ENCODE data around the gene PGM2L1.
A peak's percentile ranks its signal among the peaks of the same experiment; 100 is the strongest.
"Not testable (repeated sequence)": the region's sequence is repeated elsewhere in the genome, so short reads cannot be mapped to it uniquely, and the experiment has no call there.

The PGM2L1 gene

DNA sequence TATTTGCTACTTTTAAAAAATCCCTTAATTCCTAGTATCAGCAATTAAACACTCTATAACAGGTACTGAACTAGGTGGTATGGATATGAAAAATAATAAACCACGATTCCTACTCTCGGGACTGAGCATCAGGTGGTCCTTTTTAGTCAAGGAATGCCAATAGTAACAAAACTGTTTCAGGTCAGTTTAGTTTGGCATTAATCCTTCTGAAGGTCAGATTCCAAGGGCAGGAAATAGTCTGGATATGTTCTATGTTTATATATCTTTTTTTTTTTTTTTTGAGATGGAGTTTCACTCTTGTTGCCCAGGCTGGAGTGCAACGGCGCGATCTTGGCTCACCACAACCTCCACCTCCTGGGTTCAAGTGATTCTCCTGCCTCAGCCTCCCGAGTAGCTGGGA, 67.2 kb downstream of the PGM2L1 start:
- not testable (repeated sequence) for DNase-seq

DNA sequence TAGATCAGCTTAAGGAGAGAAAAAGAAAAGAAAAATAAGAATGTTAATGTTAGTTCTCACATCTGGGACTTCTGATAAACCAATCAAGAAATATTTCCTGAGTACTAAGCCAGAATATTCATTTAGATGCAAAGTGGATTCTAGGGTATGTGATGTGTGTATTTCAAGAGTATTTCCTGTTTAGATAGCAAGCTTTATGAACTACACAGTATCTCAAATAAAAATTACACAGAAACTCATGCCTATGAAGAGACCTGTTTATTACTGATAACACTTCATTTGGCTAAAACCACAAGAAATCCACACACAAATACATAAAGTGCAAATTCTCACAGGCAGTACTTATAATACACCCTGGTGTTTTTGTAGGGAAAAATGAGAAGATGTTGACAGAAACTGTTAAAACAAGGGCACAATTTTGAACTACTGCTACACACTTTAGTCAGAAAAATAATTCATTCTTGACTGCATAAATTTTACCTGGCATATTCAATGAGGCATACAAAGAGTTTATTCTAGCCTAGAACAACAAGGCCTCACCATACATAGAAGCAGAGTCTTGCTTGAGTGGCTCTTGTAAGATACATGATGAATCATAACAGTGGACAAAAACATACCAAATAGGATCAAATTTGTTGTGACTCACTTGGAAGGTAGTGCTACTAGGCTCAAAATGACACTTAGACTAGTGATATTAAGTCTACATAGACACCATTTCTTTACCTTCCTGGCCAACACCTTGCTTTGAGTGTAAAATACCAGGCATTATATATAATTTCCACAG, 68.0 kb downstream of the PGM2L1 start:
- no peak for DNase-seq

DNA sequence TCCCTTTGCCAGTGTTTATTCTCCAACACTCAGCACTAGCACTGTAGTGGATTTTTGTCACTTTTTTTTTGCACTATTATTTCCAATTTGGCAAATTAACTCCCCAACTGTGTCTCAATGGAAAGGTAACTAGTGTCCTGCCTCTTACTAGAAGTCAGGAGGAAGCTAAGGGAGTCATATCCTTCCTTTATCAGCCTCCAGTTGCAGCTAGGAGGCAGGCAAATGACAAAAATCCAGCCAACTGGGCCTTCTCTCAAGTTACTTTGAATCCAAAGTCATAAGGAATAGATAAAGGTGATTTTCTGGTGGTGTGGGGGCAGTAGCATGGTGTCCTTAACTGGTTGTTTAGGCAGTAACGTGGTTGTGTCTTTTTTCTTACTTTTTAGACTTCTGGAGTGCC, 71.2 kb downstream of the PGM2L1 start:
- DNase-seq = no peak

DNA sequence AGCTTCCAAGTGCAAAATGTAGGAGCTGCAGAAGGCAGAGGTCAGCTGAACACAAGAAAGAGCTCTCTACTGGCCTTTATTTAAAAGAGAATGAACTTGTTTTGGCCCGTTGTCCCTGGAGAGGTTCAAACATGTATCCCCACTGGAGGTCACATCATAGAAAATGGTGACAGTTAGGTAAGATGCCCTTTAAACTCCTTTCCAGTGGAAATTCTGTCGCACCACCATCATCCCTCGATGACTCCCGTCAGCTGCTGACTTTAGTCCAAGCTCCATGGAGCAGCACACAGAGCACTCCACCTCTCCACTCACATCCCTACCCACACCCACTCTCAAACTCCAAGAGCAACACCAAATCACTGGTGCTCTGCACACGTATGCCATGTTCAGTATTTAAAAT, 71.6 kb downstream of the PGM2L1 start:
- no peak for DNase-seq

DNA sequence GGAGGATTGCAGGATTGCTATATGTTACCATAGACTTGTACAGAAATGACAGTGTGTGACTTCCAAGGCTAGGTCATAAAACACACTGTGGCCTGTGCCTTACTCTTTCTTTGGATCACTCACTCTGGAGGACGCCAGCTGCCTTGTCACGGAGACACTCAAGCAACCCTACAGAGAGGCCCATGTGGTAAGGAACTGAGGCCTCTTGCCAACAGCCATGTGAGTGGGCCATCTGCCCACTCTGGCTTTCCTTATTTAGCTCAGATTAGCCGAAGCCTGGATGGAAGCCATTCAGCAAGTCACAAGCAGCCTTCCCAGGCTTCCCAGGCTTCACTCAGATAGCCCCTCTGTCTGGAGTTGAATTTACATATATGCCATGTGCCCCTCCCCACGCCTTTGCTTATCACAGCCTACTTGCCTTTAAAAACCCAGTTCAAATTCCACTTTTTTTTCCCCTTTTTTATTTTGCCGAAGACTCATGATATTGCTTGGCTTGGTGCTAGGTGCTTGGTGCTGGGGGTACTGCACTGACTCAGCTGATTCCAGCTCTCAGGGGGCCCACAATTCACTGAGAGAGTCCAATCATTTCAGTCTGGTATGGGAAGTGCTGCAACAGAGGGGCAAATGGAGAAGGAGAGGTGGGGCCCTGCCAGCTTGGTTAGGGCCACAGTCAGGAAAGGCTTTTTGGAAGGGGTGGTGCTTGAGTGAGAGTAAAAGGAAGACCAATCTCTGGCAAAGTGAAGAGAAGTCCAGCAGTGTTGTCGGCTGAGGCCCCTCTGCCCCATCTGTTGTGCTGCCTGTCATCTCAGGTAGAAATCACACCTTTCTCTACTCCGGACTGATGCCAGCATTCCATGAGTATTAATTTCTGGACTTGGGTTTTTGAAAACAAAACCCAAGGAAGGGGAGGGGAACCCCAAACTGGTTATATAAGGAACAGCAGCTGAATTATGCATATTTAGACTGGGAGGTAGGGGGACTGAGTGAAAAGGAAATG, 72.3 kb downstream of the PGM2L1 start:
- no peak for DNase-seq

DNA sequence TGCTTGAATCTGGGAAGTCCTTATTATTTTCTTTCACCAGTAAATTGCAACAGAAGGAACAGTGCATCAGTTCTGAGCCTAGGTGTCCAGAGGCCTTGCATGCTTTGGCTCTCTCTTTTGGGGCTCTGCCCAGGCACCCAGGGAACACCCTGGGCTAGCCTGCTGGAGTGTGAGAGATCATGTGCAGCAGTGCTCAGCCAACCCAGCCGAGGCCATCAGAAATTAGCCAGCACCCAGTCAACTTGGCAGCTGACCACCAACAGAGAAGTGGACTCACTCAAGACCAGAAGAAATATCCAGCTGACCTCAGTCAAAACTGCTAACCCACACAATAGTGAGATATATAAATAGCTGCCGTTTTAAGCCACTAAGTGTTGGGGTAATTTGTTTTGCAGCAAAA, 75.6 kb downstream of the PGM2L1 start:
- no peak for DNase-seq

DNA sequence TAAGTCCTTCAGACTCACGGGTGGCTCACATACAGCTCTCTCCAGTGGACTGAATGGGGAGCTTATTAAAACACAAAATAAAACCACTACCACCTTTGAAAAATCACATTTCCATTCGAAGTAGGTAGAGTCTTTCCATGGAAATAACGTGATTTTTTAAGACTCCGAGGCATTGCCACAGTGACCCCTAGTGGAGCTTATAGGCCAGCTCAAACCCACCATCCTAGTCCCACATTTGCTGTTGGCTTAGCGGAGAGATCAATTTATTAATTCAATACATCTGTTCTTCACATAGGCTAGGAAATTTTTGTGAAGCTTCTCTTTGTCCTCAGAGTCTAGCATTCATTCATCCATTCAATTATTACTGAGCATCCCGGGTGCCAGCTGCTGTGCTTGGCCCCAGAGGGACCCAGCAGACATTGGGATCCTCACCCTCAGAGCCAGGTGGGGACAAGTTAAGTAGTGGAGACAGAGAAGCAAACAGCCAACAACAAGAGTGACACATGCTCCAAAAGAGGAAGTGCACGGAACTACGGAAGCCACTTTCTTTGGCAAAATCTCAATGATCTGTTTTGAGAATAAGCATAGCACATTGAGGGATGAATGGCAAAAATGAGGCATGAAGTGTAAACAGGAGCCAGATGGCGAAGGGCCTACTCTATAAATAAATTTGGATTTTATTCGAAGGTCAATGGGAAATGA, 76.6 kb downstream of the PGM2L1 start:
- DNase-seq = no peak

DNA sequence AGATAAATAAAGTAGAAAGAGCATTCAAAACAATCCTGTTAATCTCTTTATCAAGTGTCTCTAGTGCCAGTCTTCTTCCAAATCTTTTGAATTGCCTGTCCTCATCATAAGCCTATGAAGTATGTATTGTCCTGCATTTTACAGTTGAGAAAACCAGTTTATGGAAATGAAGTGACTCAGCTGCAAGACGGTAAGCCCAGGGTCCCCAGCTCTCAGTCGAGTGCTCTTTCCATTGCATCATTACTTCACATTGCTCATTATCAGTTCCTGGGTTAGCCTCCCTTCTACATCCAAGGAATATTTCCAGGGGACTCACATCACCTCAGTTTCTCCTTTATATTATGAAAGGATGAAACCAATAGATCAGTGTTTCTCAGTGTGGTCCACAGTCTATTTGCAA, 77.7 kb downstream of the PGM2L1 start:
- no peak for DNase-seq

DNA sequence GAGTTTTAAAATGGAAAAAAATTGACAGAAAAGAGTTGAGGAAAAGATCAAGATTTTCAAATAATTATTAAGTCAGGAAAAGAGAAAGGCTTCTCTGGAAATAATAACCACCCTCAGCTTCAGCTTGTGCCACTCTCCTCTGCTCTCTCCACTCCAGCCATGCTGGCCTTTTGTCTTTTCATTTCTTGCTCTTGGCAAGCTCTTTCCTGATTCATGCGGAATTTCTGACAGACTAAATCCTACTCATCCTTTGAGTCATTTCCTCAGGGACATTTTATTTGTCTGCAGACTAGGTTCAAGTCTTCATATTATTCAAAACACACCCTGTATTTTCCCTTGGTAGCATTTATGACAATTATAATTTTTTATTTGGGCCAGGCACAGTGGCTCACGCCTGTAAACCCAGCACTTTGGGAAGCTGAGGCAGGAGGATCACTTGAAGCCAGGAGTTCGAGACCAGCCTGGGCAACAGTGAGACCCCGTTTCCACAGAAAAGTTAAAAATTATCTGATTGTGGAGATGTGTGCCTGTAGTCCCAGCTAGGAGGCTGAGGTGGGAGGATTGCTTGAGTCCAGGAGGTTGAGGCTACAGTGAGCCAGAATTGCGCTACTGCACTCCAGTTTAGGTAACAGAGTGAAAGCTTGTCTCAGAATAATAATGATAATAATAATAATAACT, 79.0 kb downstream of the PGM2L1 start:
- no peak for DNase-seq

DNA sequence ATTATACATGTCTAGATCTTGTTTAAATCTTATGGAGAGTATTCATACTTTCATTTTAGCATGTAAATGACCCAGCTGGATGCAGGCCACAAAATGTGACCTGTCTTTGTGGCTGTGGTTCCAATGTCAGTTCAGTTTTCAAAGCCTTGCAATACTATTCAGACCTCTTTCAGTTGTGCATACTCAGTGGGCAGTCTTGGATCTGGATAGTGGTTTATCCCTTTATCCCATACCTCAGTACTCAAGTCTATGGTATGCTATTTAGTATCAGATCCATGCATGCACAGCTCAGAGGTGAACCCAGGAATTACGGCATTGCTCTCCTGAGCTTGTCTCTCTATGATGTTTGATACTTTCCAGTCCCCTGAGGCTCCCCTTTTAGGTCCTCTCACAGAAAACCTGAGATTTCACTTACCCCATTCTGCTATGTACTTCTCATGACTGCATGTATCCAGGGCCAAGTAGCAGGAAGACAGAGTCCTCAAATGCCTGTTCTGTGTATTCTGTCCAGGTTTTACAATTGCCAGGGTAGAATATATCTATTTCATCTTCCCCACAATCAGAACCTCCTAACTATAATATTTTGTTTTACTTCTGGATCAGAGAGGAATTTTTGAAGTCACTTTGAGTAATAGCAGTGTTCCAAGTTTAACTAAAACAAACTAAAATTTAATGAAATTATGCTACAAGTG, 79.8 kb downstream of the PGM2L1 start:
- no peak for DNase-seq

DNA sequence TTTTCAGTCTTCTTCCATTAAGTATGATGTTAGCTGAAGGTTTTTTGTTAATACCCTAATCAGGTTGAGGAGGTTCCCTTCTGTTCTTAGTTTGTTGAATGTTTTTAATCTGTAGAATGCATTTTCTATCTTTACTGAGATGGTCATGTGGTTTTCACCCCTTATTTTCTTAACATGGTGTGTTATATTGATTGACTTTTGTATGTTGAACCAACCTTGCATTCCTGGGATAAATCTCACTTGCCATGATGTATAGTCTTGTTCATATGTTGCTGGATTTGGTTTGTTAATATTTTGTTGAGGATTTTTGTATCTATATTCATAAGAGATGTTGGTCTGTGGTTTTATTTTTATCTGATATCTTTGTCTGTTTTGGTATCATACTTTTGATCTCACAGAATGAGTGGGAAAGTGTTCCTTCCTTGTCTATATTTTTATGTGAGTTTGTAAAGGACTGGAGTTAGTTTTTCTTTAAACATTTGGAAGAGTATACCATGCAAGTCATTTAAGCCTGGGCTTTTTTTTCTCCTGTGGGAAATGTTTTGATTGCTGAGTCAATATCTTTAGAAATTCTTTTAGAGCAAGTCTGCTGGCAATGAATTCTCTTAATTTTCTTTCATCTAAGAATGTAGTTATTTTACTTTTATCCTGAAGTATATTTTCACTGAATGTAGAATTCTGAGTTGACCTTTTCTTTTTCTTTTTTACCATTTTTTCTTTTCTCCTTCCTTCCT, 81.3 kb downstream of the PGM2L1 start:
- no peak for DNase-seq

DNA sequence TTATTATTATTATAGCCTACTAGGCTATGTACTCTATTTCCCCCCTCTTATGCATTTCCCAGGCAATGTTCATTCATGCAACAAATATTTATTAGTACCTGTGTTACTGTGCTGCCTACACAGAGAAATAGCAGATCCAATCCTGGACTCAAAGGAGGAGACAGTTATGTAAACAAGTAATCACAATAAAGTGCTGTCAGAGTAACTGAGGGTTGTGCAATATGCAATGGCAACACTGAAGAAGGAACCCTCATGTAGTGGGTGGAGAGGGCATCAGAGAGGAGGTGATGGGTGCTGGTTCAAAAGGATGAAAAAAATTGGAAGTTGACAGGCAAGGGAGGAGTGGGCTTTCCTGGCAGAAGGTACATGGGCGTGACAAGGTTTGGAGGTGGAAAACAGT, 85.9 kb downstream of the PGM2L1 start:
- no peak for DNase-seq

DNA sequence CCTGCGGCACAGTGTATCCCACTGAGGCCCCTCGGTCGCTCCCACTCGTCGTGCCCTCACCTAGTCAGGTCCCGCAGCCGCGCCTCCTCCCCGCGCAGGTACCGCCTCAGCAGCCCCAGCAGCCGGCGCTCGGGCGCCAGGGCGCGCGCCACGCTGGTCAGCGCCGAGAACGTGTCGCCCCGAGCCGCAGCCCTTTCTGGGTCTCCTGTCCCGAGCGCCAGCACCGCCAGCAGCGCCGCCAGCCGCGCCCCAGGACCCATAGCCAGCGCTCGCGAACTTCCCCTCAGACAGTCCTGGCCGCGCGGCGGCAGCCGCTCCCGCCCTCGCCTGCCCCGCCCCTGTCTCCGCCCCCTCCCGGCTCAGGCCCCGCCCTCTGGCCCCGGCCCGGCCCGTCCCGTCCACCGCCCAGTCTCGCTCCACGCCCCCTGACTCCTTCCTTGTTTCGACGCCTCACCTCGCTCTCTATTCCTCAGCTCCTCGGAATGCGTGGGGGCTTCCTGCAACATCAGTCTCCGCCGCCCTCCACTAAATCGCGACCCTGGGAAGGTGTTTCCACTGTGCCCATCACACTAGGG, 86.8 kb downstream of the PGM2L1 start, which contains the start of gene P4HA3:
TSS of gene P4HA3 (minus strand) at position 289 of the 575 bp plus-strand sequence. CDS start at position 260, 29 bp downstream.
- peak; percentile 15 for DNase-seq

DNA sequence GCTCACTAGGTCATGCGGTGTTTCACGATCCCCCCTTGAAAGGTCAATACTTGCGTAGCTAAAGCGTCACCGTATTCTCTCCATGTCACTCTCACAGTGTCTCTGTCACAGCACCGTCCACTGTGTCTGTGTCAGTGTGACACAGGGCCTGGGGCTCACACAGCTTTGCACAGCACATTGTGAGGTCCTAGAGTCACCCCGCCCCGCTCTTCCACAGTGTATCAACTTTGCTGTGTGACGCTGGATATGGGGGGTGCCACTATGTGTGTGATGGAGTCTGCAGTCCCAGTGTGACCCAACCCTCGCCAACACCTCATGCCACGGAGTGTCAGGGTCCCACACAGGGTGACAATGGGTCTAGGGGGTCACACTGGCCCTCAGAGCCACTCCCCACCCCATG, 87.4 kb downstream of the PGM2L1 start:
- DNase-seq = no peak

DNA sequence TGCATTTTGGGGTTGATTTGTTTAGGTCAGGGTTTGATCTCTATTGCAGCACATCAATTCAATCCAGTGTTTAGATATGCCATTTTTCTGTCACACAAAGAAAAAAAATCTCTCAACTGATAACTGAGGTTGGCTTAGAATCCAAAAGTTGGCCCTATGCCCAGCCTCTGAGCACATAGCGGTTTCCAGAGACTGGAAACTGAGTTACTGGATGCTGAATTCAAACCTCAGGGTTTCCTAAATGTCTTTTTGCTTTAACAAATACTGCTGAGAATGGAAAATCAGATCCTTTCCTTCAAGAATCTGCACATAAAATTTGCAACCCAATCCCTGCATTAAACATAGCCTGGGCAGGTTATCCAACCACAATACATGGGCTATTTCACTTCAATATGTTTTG, 90.8 kb downstream of the PGM2L1 start:
- no peak for DNase-seq

DNA sequence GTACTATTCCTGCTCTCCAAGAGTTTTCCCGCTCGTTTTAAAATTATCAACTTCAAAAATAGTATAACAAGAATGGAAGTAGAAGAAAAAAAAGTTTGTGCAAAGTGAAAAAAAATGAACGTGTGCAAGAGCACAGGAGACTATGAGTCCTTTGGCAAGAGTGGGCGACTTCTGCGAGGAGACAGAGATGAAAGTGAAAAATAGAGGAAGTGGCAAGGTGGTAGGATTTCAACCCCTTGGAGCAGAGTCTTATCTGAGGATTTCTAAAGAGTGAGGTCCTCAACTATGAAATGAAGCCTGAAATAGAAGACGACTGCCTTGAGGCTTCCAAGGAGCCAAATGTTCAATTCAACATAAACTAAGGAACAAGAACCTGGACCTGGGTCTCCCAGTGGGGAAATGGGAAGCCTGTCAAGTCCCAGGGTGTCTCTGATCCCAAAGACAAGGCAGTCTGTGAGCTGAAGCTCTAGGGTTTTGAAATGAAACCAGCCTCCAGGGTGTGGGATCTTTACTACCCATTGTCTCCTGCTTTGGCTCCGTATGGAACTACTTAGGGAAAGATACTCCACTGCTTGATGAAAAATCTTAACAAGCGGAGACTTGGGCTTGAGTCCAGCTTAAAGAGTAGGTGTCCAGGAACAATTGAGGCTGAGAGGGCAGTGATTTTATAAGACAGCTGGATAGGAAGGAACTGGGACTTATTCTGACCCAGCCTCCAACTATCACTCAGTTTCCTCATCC, 91.6 kb downstream of the PGM2L1 start:
- no peak for DNase-seq

DNA sequence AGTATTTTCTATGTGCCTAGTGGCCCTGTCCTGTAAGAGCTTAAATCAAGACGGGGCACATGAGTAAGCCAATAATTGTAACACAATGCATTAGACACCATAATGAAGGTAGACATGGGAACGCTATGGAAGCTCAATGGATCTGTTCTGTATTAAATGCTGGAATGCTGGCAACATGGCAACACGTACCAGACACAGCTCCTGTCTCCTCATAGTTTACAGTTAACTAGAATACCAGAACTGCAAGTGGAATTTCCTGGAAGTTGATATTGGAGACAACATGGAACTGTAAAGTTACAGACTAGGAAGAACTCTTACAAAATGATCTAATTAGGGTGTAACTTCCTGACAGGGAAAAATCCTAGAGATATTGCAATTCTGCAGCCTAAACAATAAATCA, 99.2 kb downstream of the PGM2L1 start:
- no peak for DNase-seq

DNA sequence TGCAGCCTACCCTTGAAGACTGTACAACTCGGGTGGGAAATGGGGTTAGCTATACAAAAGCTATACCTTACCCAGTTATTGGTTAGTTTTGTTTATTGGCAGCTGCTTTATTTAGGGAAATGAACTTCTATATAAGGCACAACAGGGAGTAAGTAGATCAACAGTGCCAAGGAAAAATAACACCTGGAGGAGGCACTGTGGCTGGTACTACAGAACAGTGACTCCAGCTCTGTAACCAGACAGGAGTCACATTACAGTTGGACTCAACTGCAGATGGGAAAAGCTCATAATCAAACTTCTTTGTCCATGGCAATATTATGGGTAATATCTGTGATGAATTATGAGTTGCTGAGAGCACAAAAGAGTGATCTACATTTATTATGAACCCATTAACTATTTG, 100.7 kb downstream of the PGM2L1 start:
- DNase-seq = no peak

DNA sequence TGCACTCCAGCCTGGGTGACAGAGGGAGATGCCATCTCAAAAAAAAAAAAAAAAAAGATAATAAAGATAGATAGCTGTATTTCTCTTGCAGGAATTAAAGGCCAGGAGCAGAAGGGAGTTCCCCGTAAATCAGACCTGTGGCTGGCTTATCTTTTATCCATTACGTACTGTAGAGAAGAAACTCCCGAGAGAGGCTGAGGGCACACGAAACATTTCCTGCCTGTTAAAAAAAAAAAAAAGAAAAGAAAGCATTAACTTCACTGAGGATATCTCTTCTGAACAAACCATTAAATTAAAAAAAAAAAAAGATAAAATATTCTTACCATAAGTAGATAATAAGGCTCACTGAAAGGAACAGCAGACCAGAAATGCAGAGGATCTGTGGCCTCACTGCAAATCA, 109.3 kb downstream of the PGM2L1 start:
- DNase-seq = no peak

DNA sequence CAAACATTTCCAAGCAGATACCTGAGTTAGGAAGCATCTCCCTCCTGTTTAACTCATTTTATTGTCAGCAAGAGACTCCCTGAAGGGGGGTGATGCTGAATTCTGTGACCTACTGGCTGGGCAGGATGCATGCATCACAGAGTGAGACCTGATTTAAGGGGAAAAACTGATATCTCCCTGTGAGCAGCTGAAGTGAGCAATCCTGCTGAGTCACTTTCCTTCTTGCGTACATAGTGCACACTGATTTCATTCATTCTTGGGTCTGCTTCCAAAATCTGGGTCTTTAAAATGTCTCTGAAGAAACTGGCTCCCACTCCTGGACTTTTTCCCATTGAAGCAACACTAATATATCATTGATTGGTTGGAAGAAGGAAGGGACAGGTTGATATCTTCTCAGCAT, 110.1 kb downstream of the PGM2L1 start:
- no peak for DNase-seq
